Liver (tissue), 3 donors: ENCODE measurements around the gene CFDP1.

Experiments used
- ATF3 ChIP-seq: IDR thresholded peaks from 2 replicates; pipeline ENCODE4 v1.6.1; 2016; ENCODE audit warnings: antibody characterized with exemption
- CTCF ChIP-seq: fragments of 150-350 bp; IDR thresholded peaks from 2 replicates; pipeline ENCODE4 v1.5.1; 2017; ENCODE audit warnings: improper control_type of control experiment, low read depth, low read length; ENCODE audit not compliant: missing input control
- EGR1 ChIP-seq, 2 donors: IDR thresholded peaks; 2 replicates each; pipeline ENCODE4 v1.6.1; 2016 to 2018; ENCODE audit warnings: antibody characterized with exemption in 2 of 2, low read depth in 2 of 2
- GABPA ChIP-seq, 2 donors: IDR thresholded peaks in 1 of 2; conservative IDR thresholded peaks in 1 of 2; 2 replicates each; pipeline ENCODE4 v1.6.1; 2016; ENCODE audit warnings: antibody characterized with exemption in 2 of 2, mild to moderate bottlenecking in 1 of 2, moderate library complexity in 1 of 2
- HNF4G ChIP-seq: IDR thresholded peaks from 2 replicates; pipeline ENCODE4 v1.6.1; 2016; ENCODE audit warnings: antibody characterized with exemption
- JUND ChIP-seq, 2 donors: IDR thresholded peaks; 2 replicates each; pipeline ENCODE4 v1.6.1; 2016; ENCODE audit warnings: antibody characterized with exemption in 2 of 2
- MAX ChIP-seq: IDR thresholded peaks from 2 replicates; pipeline ENCODE4 v1.6.1; 2016; ENCODE audit warnings: antibody characterized with exemption
- NR2F2 ChIP-seq: IDR thresholded peaks from 2 replicates; pipeline ENCODE4 v1.6.1; 2016; ENCODE audit warnings: antibody characterized with exemption
- RAD21 ChIP-seq, 2 donors: IDR thresholded peaks; 2 replicates each; pipeline ENCODE4 v1.6.1; 2016; ENCODE audit warnings: antibody characterized with exemption in 2 of 2, mild to moderate bottlenecking in 2 of 2
- REST ChIP-seq: IDR thresholded peaks from 2 replicates; pipeline ENCODE4 v1.6.1; 2016; ENCODE audit warnings: antibody characterized with exemption, mild to moderate bottlenecking
- RXRA ChIP-seq, 2 donors: IDR thresholded peaks; 2 replicates each; pipeline ENCODE4 v1.6.1; 2017 to 2018; ENCODE audit warnings: antibody characterized with exemption in 2 of 2, mild to moderate bottlenecking in 1 of 2
- TAF1 ChIP-seq: conservative IDR thresholded peaks from 2 replicates; pipeline ENCODE4 v1.6.1; 2016; ENCODE audit warnings: antibody characterized with exemption, mild to moderate bottlenecking
- YY1 ChIP-seq: IDR thresholded peaks from 2 replicates; pipeline ENCODE4 v1.6.1; 2016; ENCODE audit warnings: antibody characterized with exemption, mild to moderate bottlenecking
- ZBTB33 ChIP-seq: IDR thresholded peaks from 2 replicates; pipeline ENCODE4 v1.6.1; 2016; ENCODE audit warnings: antibody characterized with exemption
- donor health status: healthy.
- donor health status: healthy.

- no peak for TF ChIP-seq TAF1
- no peak for TF ChIP-seq CTCF
- no peak for TF ChIP-seq NR2F2
- no peak for TF ChIP-seq MAX
- TF ChIP-seq ZBTB33 = no peak
- no peak for TF ChIP-seq EGR1 (IDR thresholded peaks at IDR 0.05; ENCODE audit: low read depth in 2 of 2)
- no peak for TF ChIP-seq YY1
- no peak for TF ChIP-seq ATF3
- TF ChIP-seq RAD21 (IDR thresholded peaks at IDR 0.05) = no peak
- TF ChIP-seq JUND (IDR thresholded peaks at IDR 0.05) = no peak
- no peak for TF ChIP-seq REST
- TF ChIP-seq RXRA (IDR thresholded peaks at IDR 0.05) = no peak
- TF ChIP-seq HNF4G = no peak
- no peak for TF ChIP-seq GABPA (IDR thresholded peaks at IDR 0.05 in 1 of 2, conservative IDR thresholded peaks at IDR 0.05 in 1 of 2)
Observed at GRCh38 chr16:75341564-75342307, 91.6 kb downstream of the CFDP1 start.
